A673 (cell line): ENCODE data around the gene ZNF740.

Source experiments
- EZH2 ChIP-seq: fragments of 200-600 bp; sonication (generic); IDR thresholded peaks from 2 replicates; pipeline ENCODE4 v1.6.1; 2017; ENCODE audit warnings: borderline replicate concordance, low read depth, mild to moderate bottlenecking, mixed read lengths, antibody characterized with exemption, low read length; ENCODE audit not compliant: poor library complexity, severe bottlenecking
- TF ChIP-seq, protein P1 (sequence below): fragments of 300-800, 200-600 bp; sonication (generic); conservative IDR thresholded peaks from 2 replicates; pipeline ENCODE4 v1.5.1; 2017; ENCODE audit warnings: low read depth, mild to moderate bottlenecking, antibody characterized with exemption, low read length, moderate library complexity, mixed read lengths

DNA sequence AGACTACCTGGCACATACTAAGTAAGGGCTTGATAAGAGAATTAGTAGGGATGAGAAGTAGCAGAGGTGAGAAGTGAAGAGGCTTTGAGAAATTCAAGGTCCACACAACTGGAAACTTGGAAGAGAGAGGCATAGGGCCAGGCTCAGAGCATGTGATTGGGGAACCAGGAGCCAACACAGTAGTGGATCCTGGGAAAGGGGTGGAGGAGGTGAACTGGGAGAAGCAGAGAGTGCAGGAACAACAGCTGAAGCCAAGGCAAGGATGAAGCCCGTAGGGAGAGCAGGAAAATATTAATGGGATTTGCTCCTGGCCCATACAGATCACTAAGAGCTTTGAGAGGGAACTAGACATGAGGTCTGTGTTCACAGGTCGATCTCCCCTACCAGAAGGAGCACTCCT lies 27.9 kb downstream of the ZNF740 start:
- TF ChIP-seq, protein P1, sequence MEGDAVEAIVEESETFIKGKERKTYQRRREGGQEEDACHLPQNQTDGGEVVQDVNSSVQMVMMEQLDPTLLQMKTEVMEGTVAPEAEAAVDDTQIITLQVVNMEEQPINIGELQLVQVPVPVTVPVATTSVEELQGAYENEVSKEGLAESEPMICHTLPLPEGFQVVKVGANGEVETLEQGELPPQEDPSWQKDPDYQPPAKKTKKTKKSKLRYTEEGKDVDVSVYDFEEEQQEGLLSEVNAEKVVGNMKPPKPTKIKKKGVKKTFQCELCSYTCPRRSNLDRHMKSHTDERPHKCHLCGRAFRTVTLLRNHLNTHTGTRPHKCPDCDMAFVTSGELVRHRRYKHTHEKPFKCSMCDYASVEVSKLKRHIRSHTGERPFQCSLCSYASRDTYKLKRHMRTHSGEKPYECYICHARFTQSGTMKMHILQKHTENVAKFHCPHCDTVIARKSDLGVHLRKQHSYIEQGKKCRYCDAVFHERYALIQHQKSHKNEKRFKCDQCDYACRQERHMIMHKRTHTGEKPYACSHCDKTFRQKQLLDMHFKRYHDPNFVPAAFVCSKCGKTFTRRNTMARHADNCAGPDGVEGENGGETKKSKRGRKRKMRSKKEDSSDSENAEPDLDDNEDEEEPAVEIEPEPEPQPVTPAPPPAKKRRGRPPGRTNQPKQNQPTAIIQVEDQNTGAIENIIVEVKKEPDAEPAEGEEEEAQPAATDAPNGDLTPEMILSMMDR = no peak
- TF ChIP-seq EZH2 = no peak
